Endothelial cell (in vitro differentiated cells): Measurements from ENCODE around the gene SPINK14. TPM values are rescaled to one million over a fixed set of nuclear protein-coding genes. Genes with fewer than 3 reads are reported as not detected.

Experiments used
- DNase-seq: peaks from one replicate; pipeline ENCODE4 v3.0.0; 2021; ENCODE audit warnings: low spot score
- H3K27ac Mint-ChIP-seq: one replicate; pipeline ENCODE4 v1.8.0; 2021; ENCODE audit warnings: mixed read lengths, inconsistent platforms; ENCODE audit not compliant: unreplicated experiment
- H3K27me3 Mint-ChIP-seq: one replicate; pipeline ENCODE4 v1.8.0; 2021; ENCODE audit warnings: mild to moderate bottlenecking, moderate library complexity, mixed read lengths, inconsistent platforms; ENCODE audit not compliant: unreplicated experiment
- H3K36me3 Mint-ChIP-seq: one replicate; pipeline ENCODE4 v1.8.0; 2021; ENCODE audit warnings: mild to moderate bottlenecking, low read depth, mixed read lengths, inconsistent platforms; ENCODE audit not compliant: unreplicated experiment
- H3K4me1 Mint-ChIP-seq: one replicate; pipeline ENCODE4 v1.8.0; 2021; ENCODE audit warnings: mild to moderate bottlenecking, mixed read lengths, inconsistent platforms; ENCODE audit not compliant: unreplicated experiment
- H3K4me3 Mint-ChIP-seq: one replicate; pipeline ENCODE4 v1.8.0; 2021; ENCODE audit warnings: mild to moderate bottlenecking, mixed read lengths, inconsistent platforms; ENCODE audit not compliant: unreplicated experiment
- H3K9me3 Mint-ChIP-seq: one replicate; pipeline ENCODE4 v1.8.0; 2021; ENCODE audit warnings: mixed read lengths, inconsistent platforms; ENCODE audit not compliant: unreplicated experiment
- CTCF ChIP-seq: fragments of 200-600 bp; sonication (generic); IDR thresholded peaks from one replicate; pipeline ENCODE4 v1.5.0; 2021; ENCODE audit warnings: antibody characterized with exemption; ENCODE audit not compliant: unreplicated experiment
- total RNA-seq: library from RNA; stranded (reverse); fragmentation: NEBNext Ultra II Directional; extraction: Animal tissue kit (Norgen Biotek cat#: 25700); gene quantifications from one replicate; pipeline ENCODE4 v1.2.1, GENCODE V29; 2021; ENCODE audit not compliant: unreplicated experiment

The SPINK14 gene
- total RNA-seq, 1 donor from 2014 or later, result not detected

DNA sequence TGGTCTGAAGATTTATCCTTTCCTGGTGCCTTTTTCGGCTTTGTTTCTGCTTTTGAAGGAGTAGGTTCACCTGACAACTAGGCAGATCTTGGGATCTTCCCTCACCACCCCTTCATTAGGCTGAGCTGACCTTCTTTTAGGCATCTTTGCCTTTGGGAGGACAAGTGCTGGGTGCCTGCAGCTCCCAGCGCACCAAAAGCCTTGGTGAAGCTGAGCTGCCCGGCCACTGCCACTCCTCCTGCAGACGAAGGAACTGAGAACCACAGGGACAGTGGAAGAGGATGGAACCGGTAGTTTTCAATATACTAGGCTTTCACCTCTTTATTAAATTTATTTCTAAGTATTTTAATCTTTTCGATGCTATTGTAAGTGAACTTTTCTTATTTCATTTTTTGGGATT is 53.2 kb downstream of the SPINK14 start:
- H3K9me3 Mint-ChIP-seq, result no peaks in the 10 kb centered on the region
- no peaks in the 10 kb centered on the region for H3K27me3 Mint-ChIP-seq
- no peak overlapping the region for H3K27ac Mint-ChIP-seq
- DNase-seq, result no peak
- H3K4me1 Mint-ChIP-seq, result no peaks in the 10 kb centered on the region
- H3K36me3 Mint-ChIP-seq, result no peaks in the 10 kb centered on the region
- TF ChIP-seq CTCF, result no peak
- no peak overlapping the region for H3K4me3 Mint-ChIP-seq

- Mint-ChIP-seq H3K36me3 (no peaks in the 10 kb centered on the region), H3K27ac (no peak overlapping the region), H3K4me3 (no peak overlapping the region), H3K27me3 (no peaks in the 10 kb centered on the region), H3K4me1 (no peaks in the 10 kb centered on the region), H3K9me3 (no peaks in the 10 kb centered on the region)
- TF ChIP-seq CTCF, result no peak
- DNase-seq, result no peak
Measured at GRCh38 chr5:148224117-148224742, 55.9 kb downstream of the SPINK14 start.

Other genes with a start within 250 kb of the SPINK14 start
- 4.3 TPM for gene SPINK5, start 104.6 kb upstream of the SPINK14 start, total RNA-seq
- gene SPINK6, start 34.5 kb downstream of the SPINK14 start, total RNA-seq, result not detected
- not detected for gene MARCOL, start 70.0 kb downstream of the SPINK14 start, total RNA-seq
- gene SPINK13, start 100.2 kb downstream of the SPINK14 start, total RNA-seq, result not detected
- not detected for gene SPINK7, start 143.9 kb downstream of the SPINK14 start, total RNA-seq
- not detected for gene SPINK9, start 167.0 kb downstream of the SPINK14 start, total RNA-seq
- 50.0 TPM for gene FBXO38, start 215.4 kb downstream of the SPINK14 start, total RNA-seq